KMS-11 (cell line): ENCODE results near the gene PCF11.
A peak's percentile ranks its signal among the peaks of the same experiment; 100 is the strongest.

Experiments used
- H2AFZ ChIP-seq: fragments of 200-600 bp; sonication (generic); 2 replicates; pipeline ENCODE4 v1.6.1; 2016; ENCODE audit warnings: antibody characterized with exemption, mixed run types, low read depth
- H3K27ac ChIP-seq: fragments of 200-600 bp; sonication (generic); 2 replicates; pipeline ENCODE4 v1.6.1; 2016; ENCODE audit warnings: mild to moderate bottlenecking, mixed run types
- H3K27me3 ChIP-seq: fragments of 200-600 bp; sonication (generic); 2 replicates; pipeline ENCODE4 v1.6.1; 2017; ENCODE audit warnings: mild to moderate bottlenecking, low read depth, mixed run types, moderate library complexity; ENCODE audit not compliant: insufficient read depth
- H3K36me3 ChIP-seq: fragments of 200-600 bp; sonication (generic); 2 replicates; pipeline ENCODE4 v1.6.1; 2017; ENCODE audit warnings: mild to moderate bottlenecking, mixed run types; ENCODE audit not compliant: insufficient read depth
- H3K4me1 ChIP-seq: fragments of 200-600 bp; sonication (generic); 2 replicates; pipeline ENCODE4 v1.6.1; 2016; ENCODE audit warnings: mild to moderate bottlenecking, low read depth, mixed run types; ENCODE audit not compliant: poor library complexity, severe bottlenecking
- H3K4me2 ChIP-seq: fragments of 200-600 bp; sonication (generic); 2 replicates; pipeline ENCODE4 v1.7.0; 2016; ENCODE audit warnings: mild to moderate bottlenecking, mixed run types
- H3K4me3 ChIP-seq: fragments of 200-600 bp; sonication (generic); IDR thresholded peaks from 2 replicates; pipeline ENCODE4 v1.6.1; 2017; ENCODE audit warnings: low read depth, low read length, mixed read lengths; ENCODE audit not compliant: insufficient read depth
- H3K79me2 ChIP-seq: fragments of 200-600 bp; sonication (generic); 2 replicates; pipeline ENCODE4 v1.6.1; 2016; ENCODE audit warnings: low read depth, mixed run types; ENCODE audit not compliant: insufficient read depth
- H3K9ac ChIP-seq: fragments of 200-600 bp; sonication (generic); 2 replicates; pipeline ENCODE4 v1.6.1; 2016; ENCODE audit warnings: mild to moderate bottlenecking, mixed run types
- H4K20me1 ChIP-seq: fragments of 200-600 bp; sonication (generic); 2 replicates; pipeline ENCODE4 v1.6.1; 2016; ENCODE audit warnings: mild to moderate bottlenecking, mixed run types; ENCODE audit not compliant: insufficient read depth
- CTCF ChIP-seq: fragments of 200-600 bp; sonication (generic); conservative IDR thresholded peaks from 2 replicates; pipeline ENCODE4 v1.6.1; 2017; ENCODE audit warnings: low read depth, mild to moderate bottlenecking, antibody characterized with exemption, low read length, moderate library complexity, mixed read lengths

Gene PCF11

GRCh38 chr11:83156996-83157593 is at the start of gene PCF11:
PCF11 (plus strand) TSS chr11:83157131; CDS start chr11:83157440, 309 bp downstream.
- peaks cover 51% of the 10 kb centered on the region for H3K79me2 ChIP-seq
- peak within 1 kb of the TSS; percentile 92 for H3K27ac ChIP-seq
- peak within 1 kb of the TSS; percentile 96 for H3K9ac ChIP-seq
- peaks cover 10% of the 10 kb centered on the region; the same call in 1 of the 2 replicates for H3K36me3 ChIP-seq
- peak within 1 kb of the TSS; percentile 74 for H2AFZ ChIP-seq
- H3K27me3 ChIP-seq: no peaks in the 10 kb centered on the region
- H3K4me2 ChIP-seq: peak within 1 kb of the TSS; percentile 61
- peak within 1 kb of the TSS; percentile 90 for H3K4me3 ChIP-seq
- H3K4me1 ChIP-seq: peaks cover 36% of the 10 kb centered on the region
- H4K20me1 ChIP-seq: peaks cover 38% of the 10 kb centered on the region
- TF ChIP-seq CTCF: no peak

GRCh38 chr11:83112886-83113285 is 44.0 kb upstream of the PCF11 start:
- no peak overlapping the region for H3K4me2 ChIP-seq
- no peaks in the 10 kb centered on the region for H4K20me1 ChIP-seq
- peaks cover 14% of the 10 kb centered on the region for H3K4me1 ChIP-seq
- no peak overlapping the region for H3K4me3 ChIP-seq
- TF ChIP-seq CTCF: no peak
- H3K9ac ChIP-seq: no peak overlapping the region
- H3K36me3 ChIP-seq: no peaks in the 10 kb centered on the region
- H3K27me3 ChIP-seq: no peaks in the 10 kb centered on the region
- H3K79me2 ChIP-seq: no peaks in the 10 kb centered on the region
- H2AFZ ChIP-seq: no peak overlapping the region
- no peak overlapping the region for H3K27ac ChIP-seq

- TF ChIP-seq CTCF: no peak
Measured at GRCh38 chr11:83115026-83115425, 41.9 kb upstream of the PCF11 start.

GRCh38 chr11:83115551-83115950 is 41.4 kb upstream of the PCF11 start:
- H4K20me1 ChIP-seq: no peaks in the 10 kb centered on the region
- H3K9ac ChIP-seq: no peak overlapping the region
- TF ChIP-seq CTCF: no peak
- no peaks in the 10 kb centered on the region for H3K27me3 ChIP-seq
- H3K4me2 ChIP-seq: no peak overlapping the region
- H3K27ac ChIP-seq: no peak overlapping the region
- H3K4me1 ChIP-seq: peaks cover 19% of the 10 kb centered on the region
- H3K79me2 ChIP-seq: no peaks in the 10 kb centered on the region
- H3K36me3 ChIP-seq: no peaks in the 10 kb centered on the region
- H2AFZ ChIP-seq: no peak overlapping the region
- no peak overlapping the region for H3K4me3 ChIP-seq

More at GRCh38 chr11:83115026-83115425, 41.9 kb upstream of the PCF11 start:
- no peaks in the 10 kb centered on the region for H4K20me1 ChIP-seq
- no peaks in the 10 kb centered on the region for H3K36me3 ChIP-seq
- no peak overlapping the region for H2AFZ ChIP-seq
- H3K4me2 ChIP-seq: no peak overlapping the region
- no peak overlapping the region for H3K27ac ChIP-seq
- H3K79me2 ChIP-seq: no peaks in the 10 kb centered on the region
- H3K27me3 ChIP-seq: no peaks in the 10 kb centered on the region
- H3K4me3 ChIP-seq: no peak overlapping the region
- no peak overlapping the region for H3K9ac ChIP-seq
- peaks cover 19% of the 10 kb centered on the region for H3K4me1 ChIP-seq
